Glomerular endothelial cell (primary cell): ENCODE data around the gene KLLN. TPM values are rescaled to one million over a fixed set of nuclear protein-coding genes. Genes with fewer than 3 reads are reported as not detected.

Experiments
- total RNA-seq: library from RNA; depleted of rRNA; stranded (reverse); fragments of >200 nt; gene quantifications from 2 replicates; pipeline ENCODE4 v1.2.3, GENCODE V29; 2015

The KLLN gene
- total RNA-seq, 1 donor from 2014 or later, result 0.18 TPM

Other genes with a start within 250 kb of the KLLN start
- 63.9 and 109 TPM in 2 replicates for gene PAPSS2, start 203.7 kb downstream of the KLLN start, total RNA-seq
- 32.1 and 34.7 TPM in 2 replicates for gene ATAD1, start 45.3 kb downstream of the KLLN start, total RNA-seq
- gene PTEN, start 92 bp upstream of the KLLN start, total RNA-seq, result 41.2 and 64.8 TPM in 2 replicates